Neural cell (in vitro differentiated cells): ENCODE results near the gene CYP46A1. TPM values are rescaled to one million over a fixed set of nuclear protein-coding genes. Genes with fewer than 3 reads are reported as not detected.

Source experiments
- H2AFZ ChIP-seq: fragments of 200-600, 300-800 bp; sonication (generic), shearing (Covaris generic); 2 replicates; pipeline ENCODE4 v1.6.0; 2014; ENCODE audit warnings: low read depth, mild to moderate bottlenecking, antibody characterized with exemption, low read length, moderate library complexity
- H3F3A ChIP-seq: fragments of 200-600 bp; shearing (Covaris generic); 2 replicates; pipeline ENCODE4 v1.6.1; 2016; ENCODE audit warnings: mild to moderate bottlenecking, moderate library complexity, mixed read lengths, antibody characterized with exemption, low read length; ENCODE audit not compliant: insufficient read depth, poor library complexity, severe bottlenecking
- H3K27ac ChIP-seq: fragments of 200-600, 300-800 bp; sonication (generic), shearing (Covaris generic); 2 replicates; pipeline ENCODE4 v1.5.1; 2014; ENCODE audit warnings: mild to moderate bottlenecking, low read length, moderate library complexity
- H3K27me3 ChIP-seq: fragments of 300-800, 200-600 bp; sonication (generic), shearing (Covaris generic); 2 replicates; pipeline ENCODE4 v1.6.0; 2014; ENCODE audit warnings: mild to moderate bottlenecking, low read depth, low read length, moderate library complexity; ENCODE audit not compliant: insufficient read depth
- H3K36me3 ChIP-seq: fragments of 300-800, 200-600 bp; sonication (generic), shearing (Covaris generic); 2 replicates; pipeline ENCODE4 v1.5.1; 2014; ENCODE audit warnings: mild to moderate bottlenecking, antibody characterized with exemption, low read length, moderate library complexity; ENCODE audit not compliant: insufficient read depth
- H3K4me2 ChIP-seq: fragments of 300-800, 200-600 bp; sonication (generic), shearing (Covaris generic); 2 replicates; pipeline ENCODE4 v1.6.0; 2014; ENCODE audit warnings: mild to moderate bottlenecking, low read length
- H3K4me3 ChIP-seq: fragments of 300-800, 200-600 bp; sonication (generic), shearing (Covaris generic); 2 replicates; pipeline ENCODE4 v1.5.1; 2014; ENCODE audit warnings: mild to moderate bottlenecking, low read length, moderate library complexity
- H3K79me2 ChIP-seq: fragments of 200-600 bp; shearing (Covaris generic); replicated peaks from 2 replicates; pipeline ENCODE4 v1.6.0; 2014; ENCODE audit warnings: mild to moderate bottlenecking, low read length, moderate library complexity; ENCODE audit not compliant: insufficient read depth
- H3K9ac ChIP-seq: fragments of 300-800, 200-600 bp; sonication (generic), shearing (Covaris generic); 2 replicates; pipeline ENCODE4 v1.6.1; 2016; ENCODE audit warnings: mild to moderate bottlenecking, low read length, mixed read lengths
- H3K9me2 ChIP-seq: fragments of 200-600 bp; shearing (Covaris generic); 2 replicates; pipeline ENCODE4 v1.6.1; 2016; ENCODE audit warnings: mild to moderate bottlenecking, low read length, mixed read lengths; ENCODE audit not compliant: insufficient read depth
- H3K9me3 ChIP-seq: fragments of 200-600, 300-800 bp; sonication (generic), shearing (Covaris generic); 2 replicates; pipeline ENCODE4 v1.6.1; 2016; ENCODE audit warnings: mild to moderate bottlenecking, mixed run types, low read length, moderate library complexity, mixed read lengths
- H4K20me1 ChIP-seq: fragments of 200-600 bp; shearing (Covaris generic); 2 replicates; pipeline ENCODE4 v1.6.1; 2016; ENCODE audit warnings: mild to moderate bottlenecking, mixed run types; ENCODE audit not compliant: insufficient read depth
- CTCF ChIP-seq: fragments of 450-650 bp; IDR thresholded peaks from 2 replicates; pipeline ENCODE4 v1.5.1; 2014; ENCODE audit warnings: antibody characterized with exemption, mild to moderate bottlenecking, moderate library complexity; ENCODE audit not compliant: poor library complexity, severe bottlenecking
- EP300 ChIP-seq: fragments of 450-650 bp; conservative IDR thresholded peaks from 2 replicates; pipeline ENCODE4 v1.6.1; 2014; ENCODE audit warnings: antibody characterized with exemption, mild to moderate bottlenecking, moderate library complexity; ENCODE audit not compliant: poor library complexity, severe bottlenecking
- REST ChIP-seq: IDR thresholded peaks from 2 replicates; pipeline ENCODE4 v1.6.1; 2012; ENCODE audit warnings: borderline replicate concordance
- SMC3 ChIP-seq: fragments of 450-650 bp; conservative IDR thresholded peaks from 2 replicates; pipeline ENCODE4 v1.6.1; 2014; ENCODE audit warnings: antibody characterized with exemption, mild to moderate bottlenecking, moderate library complexity; ENCODE audit not compliant: poor library complexity
- TAF1 ChIP-seq: IDR thresholded peaks from 2 replicates; pipeline ENCODE4 v1.6.1; 2012; ENCODE audit warnings: low read depth
- polyA plus RNA-seq: library from polyadenylated mRNA; depleted of rRNA; stranded (reverse); fragments of >200 nt; gene quantifications from 2 replicates; pipeline ENCODE4 v1.2.3, GENCODE V29; 2014

The CYP46A1 gene
- polyA plus RNA-seq, 1 donor from 2014 or later, result 5.4 TPM

- no peaks in the 10 kb centered on the region for H3F3A ChIP-seq
- no peaks in the 10 kb centered on the region for H4K20me1 ChIP-seq
- H2AFZ ChIP-seq, result no peak overlapping the region
- H3K4me3 ChIP-seq, result no peak overlapping the region
- no peak overlapping the region for H3K9ac ChIP-seq
- H3K79me2 ChIP-seq, result no peaks in the 10 kb centered on the region
- no peaks in the 10 kb centered on the region for H3K36me3 ChIP-seq
- no peaks in the 10 kb centered on the region for H3K27me3 ChIP-seq
- TF ChIP-seq SMC3 (no peak), CTCF (no peak)
- no peak overlapping the region for H3K4me2 ChIP-seq
- H3K9me2 ChIP-seq, result no peaks in the 10 kb centered on the region
- H3K27ac ChIP-seq, result no peak overlapping the region
- no peaks in the 10 kb centered on the region for H3K9me3 ChIP-seq
Measured at GRCh38 chr14:99768381-99768780, 84.3 kb downstream of the CYP46A1 start.

- no peaks in the 10 kb centered on the region for H4K20me1 ChIP-seq
- H3K27me3 ChIP-seq, result no peaks in the 10 kb centered on the region
- H3K36me3 ChIP-seq, result no peaks in the 10 kb centered on the region
- no peak overlapping the region for H2AFZ ChIP-seq
- no peak overlapping the region for H3K9ac ChIP-seq
- no peak overlapping the region for H3K4me2 ChIP-seq
- H3K79me2 ChIP-seq, result no peaks in the 10 kb centered on the region
- no peak overlapping the region for H3K27ac ChIP-seq
- no peaks in the 10 kb centered on the region for H3F3A ChIP-seq
- H3K4me3 ChIP-seq, result no peak overlapping the region
- H3K9me2 ChIP-seq, result no peaks in the 10 kb centered on the region
- no peaks in the 10 kb centered on the region for H3K9me3 ChIP-seq
- TF ChIP-seq REST, result no peak
- no peak for TF ChIP-seq EP300
Measured at GRCh38 chr14:99769123-99769522, 85.0 kb downstream of the CYP46A1 start.

GRCh38 chr14:99769799-99770198, 85.7 kb downstream of the CYP46A1 start:
- H3K4me3 ChIP-seq, result no peak overlapping the region
- no peaks in the 10 kb centered on the region for H3K9me2 ChIP-seq
- no peak overlapping the region for H3K9ac ChIP-seq
- no peaks in the 10 kb centered on the region for H3K27me3 ChIP-seq
- H3K27ac ChIP-seq, result no peak overlapping the region
- TF ChIP-seq TAF1, result no peak
- H3K79me2 ChIP-seq, result no peaks in the 10 kb centered on the region
- no peak overlapping the region for H3K4me2 ChIP-seq
- H3K36me3 ChIP-seq, result no peaks in the 10 kb centered on the region
- no peaks in the 10 kb centered on the region for H3F3A ChIP-seq
- H2AFZ ChIP-seq, result no peak overlapping the region
- no peaks in the 10 kb centered on the region for H3K9me3 ChIP-seq
- no peaks in the 10 kb centered on the region for H4K20me1 ChIP-seq
